ENCODE measurements around the gene DNAJC5. TPM values are rescaled to one million over a fixed set of nuclear protein-coding genes. Genes with fewer than 3 reads are reported as not detected.
A peak's percentile ranks its signal among the peaks of the same experiment; 100 is the strongest.

The DNAJC5 gene
- total and polyA plus RNA-seq, 10 donors, result 12.7 to 83.1 (median 58.6) TPM

DNA sequence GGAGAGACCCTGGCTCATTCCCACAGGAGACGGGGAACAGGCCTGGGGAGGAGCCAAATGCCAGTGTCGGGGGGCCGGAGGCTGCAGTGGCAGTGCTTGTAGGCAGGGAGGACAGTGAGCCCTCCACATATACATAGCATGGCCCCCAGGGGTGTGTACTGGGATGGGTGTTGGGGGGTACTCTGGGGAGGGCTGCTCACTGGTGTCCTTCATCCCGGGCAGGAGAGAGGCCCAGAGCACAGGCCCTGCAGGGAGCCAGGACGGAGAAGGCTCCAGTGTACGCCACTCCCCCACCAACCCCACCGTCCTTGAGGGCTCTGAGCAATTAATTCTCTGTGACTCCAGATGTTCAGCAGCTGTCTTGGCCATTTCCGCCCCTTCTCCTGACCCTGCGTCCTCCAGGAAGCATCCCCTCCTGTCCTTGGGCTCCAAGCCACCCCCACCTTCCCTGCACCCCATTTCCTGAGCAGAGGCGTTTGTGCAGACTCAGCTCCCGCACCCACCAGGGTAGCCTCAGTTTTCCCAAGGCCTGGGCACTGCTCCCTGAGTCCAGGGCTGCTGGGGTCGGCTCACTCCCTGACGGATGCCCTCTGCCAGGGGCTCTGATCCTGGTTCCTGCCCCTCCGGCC is 37.0 kb upstream of the DNAJC5 start:
- 24 to 33% (median 28%) methylated on average over 11 to 14 of the region's 14 CpGs for WGBS, 5 donors
- H3K4me3 ChIP-seq, result peak overlapping the region in 2 of 8 donors; percentile 12 to 33
- H3K27ac ChIP-seq, result peak overlapping the region; percentile 60 to 99 (median 84)
- DNase-seq, result peak; percentile 86
- H3K36me3 ChIP-seq, result peaks cover 0 to 20% (median 15%) of the 10 kb centered on the region in 6 donors
- H3K27me3 ChIP-seq (replicated peaks in 1 of 7), result peaks cover 0 to 27% (median 11%) of the 10 kb centered on the region in 7 donors
- TF ChIP-seq POLR2AphosphoS5 (IDR thresholded peaks at IDR 0.05) (peak; percentile 46 to 78 (median 71)), POLR2A (IDR thresholded peaks at IDR 0.05) (no peak)
- H3K4me1 ChIP-seq, result peaks cover 52 to 100% (median 84%) of the 10 kb centered on the region in 6 donors
- H3K9me3 ChIP-seq, result no peaks in the 10 kb centered on the region
- intact Hi-C loops (cut with DNase I; ENCODE audit: low total_unique reads), result no loop called here

DNA sequence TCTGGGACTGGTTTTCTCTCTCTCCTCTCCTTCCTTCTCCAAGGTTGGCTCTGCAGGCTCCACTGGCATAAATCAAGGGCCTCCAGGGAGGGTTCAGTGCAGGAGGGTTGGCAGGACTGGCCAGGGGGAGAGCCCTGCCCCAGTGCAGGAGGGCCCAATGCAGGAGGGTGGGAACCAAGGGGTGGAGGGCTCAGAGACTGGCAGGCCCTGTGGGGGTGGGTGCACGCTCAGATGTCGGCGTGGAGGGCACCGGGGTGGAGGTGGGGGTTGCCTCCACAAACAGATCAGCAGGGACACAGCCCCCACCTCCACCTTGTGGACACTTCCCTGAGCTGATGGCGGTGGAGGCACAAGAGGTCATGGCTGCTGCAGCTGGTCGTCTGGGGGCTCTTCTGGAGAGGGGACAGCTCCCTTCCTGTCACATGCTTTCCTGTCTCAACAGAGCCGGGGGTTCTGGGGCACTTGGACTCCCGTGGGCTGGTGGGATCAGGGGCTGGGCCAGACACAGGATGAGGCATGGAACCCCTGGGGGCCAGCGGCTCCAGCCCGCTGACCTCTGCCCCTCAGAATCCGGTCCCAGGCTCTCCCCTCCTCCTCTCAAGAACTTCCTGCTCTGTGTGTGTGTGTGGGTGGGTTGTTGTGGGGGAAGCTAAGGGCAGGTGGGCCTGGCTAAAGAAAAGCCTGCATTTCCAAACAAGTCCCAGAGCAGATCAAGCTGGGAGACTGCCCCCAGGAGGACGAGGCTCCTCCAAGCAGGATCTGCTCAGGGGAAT is 36.3 kb upstream of the DNAJC5 start:
- DNase-seq, result peak; percentile 85
- Histone ChIP-seq H3K4me3 (peak overlapping the region in 3 of 8 donors; percentile 1 to 33 (median 12)), H3K4me1 (peaks cover 57 to 100% (median 90%) of the 10 kb centered on the region in 6 donors), H3K9me3 (no peaks in the 10 kb centered on the region), H3K27me3 (replicated peaks in 1 of 7) (peaks cover 0 to 20% (median 11%) of the 10 kb centered on the region in 7 donors), H3K36me3 (peaks cover 0 to 26% (median 15%) of the 10 kb centered on the region in 6 donors), H3K27ac (peak overlapping the region; percentile 60 to 99 (median 84))
- WGBS, 5 donors, result 2 to 11% (median 3%) methylated on average over 9 to 12 of the region's 12 CpGs
- peak; percentile 62 to 73 (median 63) for TF ChIP-seq POLR2AphosphoS5 (IDR thresholded peaks at IDR 0.05)
- TF ChIP-seq POLR2A (IDR thresholded peaks at IDR 0.05), result no peak
- TF ChIP-seq, protein P1, sequence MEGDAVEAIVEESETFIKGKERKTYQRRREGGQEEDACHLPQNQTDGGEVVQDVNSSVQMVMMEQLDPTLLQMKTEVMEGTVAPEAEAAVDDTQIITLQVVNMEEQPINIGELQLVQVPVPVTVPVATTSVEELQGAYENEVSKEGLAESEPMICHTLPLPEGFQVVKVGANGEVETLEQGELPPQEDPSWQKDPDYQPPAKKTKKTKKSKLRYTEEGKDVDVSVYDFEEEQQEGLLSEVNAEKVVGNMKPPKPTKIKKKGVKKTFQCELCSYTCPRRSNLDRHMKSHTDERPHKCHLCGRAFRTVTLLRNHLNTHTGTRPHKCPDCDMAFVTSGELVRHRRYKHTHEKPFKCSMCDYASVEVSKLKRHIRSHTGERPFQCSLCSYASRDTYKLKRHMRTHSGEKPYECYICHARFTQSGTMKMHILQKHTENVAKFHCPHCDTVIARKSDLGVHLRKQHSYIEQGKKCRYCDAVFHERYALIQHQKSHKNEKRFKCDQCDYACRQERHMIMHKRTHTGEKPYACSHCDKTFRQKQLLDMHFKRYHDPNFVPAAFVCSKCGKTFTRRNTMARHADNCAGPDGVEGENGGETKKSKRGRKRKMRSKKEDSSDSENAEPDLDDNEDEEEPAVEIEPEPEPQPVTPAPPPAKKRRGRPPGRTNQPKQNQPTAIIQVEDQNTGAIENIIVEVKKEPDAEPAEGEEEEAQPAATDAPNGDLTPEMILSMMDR (IDR thresholded peaks at IDR 0.05 in 8 of 11, conservative IDR thresholded peaks at IDR 0.05 in 3 of 11), result peak in 7 of 11 experiments; percentile 22 to 48 (median 29)
- intact Hi-C loops (cut with DNase I; ENCODE audit: low total_unique reads), result no loop called here

DNA sequence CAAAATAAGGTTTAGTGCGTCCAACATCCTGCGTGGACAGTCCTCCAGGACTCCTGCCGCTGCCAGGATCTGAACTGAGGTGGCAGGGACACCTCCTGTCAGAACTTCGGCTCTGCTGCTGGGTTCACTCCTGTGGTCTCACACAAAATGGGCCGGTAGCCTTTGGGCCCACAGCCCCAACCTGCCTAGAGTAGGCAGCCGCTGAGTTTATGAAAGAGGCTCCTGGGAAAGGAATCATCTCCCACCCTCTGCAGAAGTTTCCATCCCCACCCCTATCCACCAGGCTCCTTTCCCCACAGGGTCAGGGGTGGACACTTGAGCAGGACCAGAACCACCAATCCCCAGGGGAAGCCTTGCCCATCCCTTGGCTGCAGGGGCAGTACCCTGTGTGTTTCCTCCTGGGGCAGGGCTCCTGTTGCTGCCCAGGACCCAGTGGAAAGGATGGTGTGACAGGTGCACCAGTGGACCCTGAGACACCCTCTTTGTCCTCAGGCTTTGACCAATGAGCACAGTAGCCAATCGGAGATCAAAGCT is 35.7 kb upstream of the DNAJC5 start:
- H3K36me3 ChIP-seq, result peaks cover 0 to 26% (median 15%) of the 10 kb centered on the region in 6 donors
- TF ChIP-seq, protein P1 (IDR thresholded peaks at IDR 0.05 in 8 of 11, conservative IDR thresholded peaks at IDR 0.05 in 3 of 11), result peak in 1 of 11 experiments; percentile 48
- no peak for TF ChIP-seq POLR2A (IDR thresholded peaks at IDR 0.05)
- H3K4me1 ChIP-seq, result peaks cover 59 to 100% (median 90%) of the 10 kb centered on the region in 6 donors
- intact Hi-C loops (cut with DNase I; ENCODE audit: low total_unique reads), result no loop called here
- H3K4me3 ChIP-seq, result no peak overlapping the region
- no peak for DNase-seq
- no peaks in the 10 kb centered on the region for H3K9me3 ChIP-seq
- H3K27me3 ChIP-seq (replicated peaks in 1 of 7), result peaks cover 0 to 15% (median 8%) of the 10 kb centered on the region in 7 donors
- H3K27ac ChIP-seq, result peak overlapping the region; percentile 44 to 99 (median 84)
- WGBS, 5 donors, result 36 to 51% (median 40%) methylated on average over 5 to 7 of the region's 7 CpGs

GRCh38 chr20:63860325-63861051 is 34.4 kb upstream of the DNAJC5 start:
- no peak for TF ChIP-seq POLR2A (IDR thresholded peaks at IDR 0.05)
- TF ChIP-seq POLR2AphosphoS5 (IDR thresholded peaks at IDR 0.05), result peak; percentile 30 to 56 (median 31)
- TF ChIP-seq, protein P1 (IDR thresholded peaks at IDR 0.05 in 8 of 11, conservative IDR thresholded peaks at IDR 0.05 in 3 of 11), result no peak
- peak; percentile 89 for DNase-seq

More at GRCh38 chr20:63860325-63861051, 34.4 kb upstream of the DNAJC5 start:
- H3K9me3 ChIP-seq, result no peaks in the 10 kb centered on the region
- peak overlapping the region in 7 of 8 donors; percentile 64 to 99 (median 84) for H3K27ac ChIP-seq
- peaks cover 0 to 2% (median 0%) of the 10 kb centered on the region in 7 donors for H3K27me3 ChIP-seq (replicated peaks in 1 of 7)
- WGBS, 5 donors, result 49 to 60% (median 58%) methylated on average over 17 of the region's 17 CpGs
- peaks cover 0 to 26% (median 15%) of the 10 kb centered on the region in 6 donors for H3K36me3 ChIP-seq
- H3K4me1 ChIP-seq, result peaks cover 49 to 95% (median 81%) of the 10 kb centered on the region in 6 donors
- intact Hi-C loops (cut with DNase I; ENCODE audit: low total_unique reads), result loop anchor here (10.0 kb wide), 1 partner anchor 156 kb away; the partner anchor contains the start of genes ARFRP1 and ZGPAT
- H3K4me3 ChIP-seq, result peak overlapping the region in 1 of 8 donors; percentile 28
